GM18909 (cell line): ENCODE results near the gene EFCAB9.
A peak's percentile ranks its signal among the peaks of the same experiment; 100 is the strongest.
"Not testable (repeated sequence)": the region's sequence is repeated elsewhere in the genome, so short reads cannot be mapped to it uniquely, and the experiment has no call there.

Source experiments
- ATAC-seq: cut with Tn5 transposase; IDR thresholded peaks from one replicate; pipeline ENCODE4 v1.9.1; 2021; ENCODE audit warnings: mild to moderate bottlenecking; ENCODE audit not compliant: unreplicated experiment, poor library complexity

EFCAB9 gene

GRCh38 chr5:172187118-172188032 is 6.6 kb upstream of the EFCAB9 start:
- ATAC-seq: peak; percentile 27

- ATAC-seq: peak; percentile 77
Observed at GRCh38 chr5:172188033-172188892, 5.7 kb upstream of the EFCAB9 start, which contains the start of gene STK10. Gene STK10 (minus strand): TSS chr5:172188224. CDS start chr5:172188042, 182 bp downstream.

DNA sequence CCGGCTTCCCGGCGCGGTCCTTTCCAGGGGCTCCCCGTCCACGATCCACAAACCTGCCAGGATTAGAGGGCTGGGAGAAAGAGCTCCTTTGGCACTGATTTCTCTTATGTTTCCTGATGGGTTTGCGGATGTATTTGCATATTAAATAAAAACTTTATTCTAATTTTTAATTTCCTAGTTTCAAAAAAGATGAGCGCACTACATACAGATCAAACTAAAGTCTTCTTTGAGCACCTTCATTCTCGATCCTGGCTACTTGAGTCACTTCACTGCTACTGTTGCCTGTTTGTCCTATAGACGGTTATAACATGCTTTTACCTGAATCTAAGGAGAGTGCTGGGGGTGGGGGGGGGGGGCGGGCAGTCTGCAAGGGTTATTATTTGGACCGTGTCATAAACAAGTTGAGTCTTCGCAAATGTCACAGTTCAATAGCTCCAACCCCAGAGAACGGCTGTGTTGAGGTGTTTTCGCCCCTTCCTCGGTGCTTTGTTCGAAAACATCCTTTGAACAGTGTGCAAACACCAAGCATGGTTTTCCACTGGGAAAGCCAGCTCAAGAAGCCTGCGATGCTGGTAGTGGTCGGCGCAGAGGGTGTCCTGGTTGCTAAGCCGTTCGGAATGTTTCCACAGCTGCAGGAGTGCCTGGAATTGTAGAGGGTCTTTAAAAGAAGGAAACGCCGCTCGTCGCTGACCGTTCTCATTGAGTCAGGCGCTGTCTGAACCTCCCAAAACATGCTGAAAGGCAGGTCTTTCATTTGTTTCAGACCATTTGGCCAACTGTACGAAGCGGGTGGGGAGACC is 4.9 kb upstream of the EFCAB9 start:
- ATAC-seq: no peak

DNA sequence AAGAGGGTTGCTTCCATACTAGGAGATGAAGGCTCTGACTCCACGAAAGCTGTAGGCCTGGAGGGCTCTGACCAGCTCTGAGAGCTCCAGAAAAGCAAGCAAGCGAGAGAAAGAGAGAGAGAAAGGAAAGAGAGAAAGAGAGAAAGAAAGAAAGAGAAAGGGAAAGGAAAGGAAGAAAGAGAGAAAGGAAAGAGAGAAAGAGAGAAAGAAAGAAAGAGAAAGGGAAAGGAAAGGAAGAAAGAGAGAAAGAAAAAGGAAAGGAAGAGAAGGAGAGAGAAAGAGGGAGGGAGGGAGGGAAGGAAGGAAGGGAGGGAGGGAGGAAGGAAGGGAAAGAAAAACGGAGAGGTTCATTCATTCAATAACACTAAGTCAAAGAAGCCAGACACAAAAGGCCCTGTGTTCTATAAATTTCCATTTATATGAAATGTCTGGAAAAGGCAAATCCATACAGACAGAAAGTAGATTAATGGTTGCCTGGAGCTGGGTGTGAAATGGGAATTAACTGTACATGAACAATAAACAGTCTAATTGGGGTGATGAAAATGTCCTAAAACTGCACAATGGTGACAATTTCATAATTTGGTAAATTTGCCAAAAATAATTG is 4.2 kb upstream of the EFCAB9 start:
- ATAC-seq: no peak

DNA sequence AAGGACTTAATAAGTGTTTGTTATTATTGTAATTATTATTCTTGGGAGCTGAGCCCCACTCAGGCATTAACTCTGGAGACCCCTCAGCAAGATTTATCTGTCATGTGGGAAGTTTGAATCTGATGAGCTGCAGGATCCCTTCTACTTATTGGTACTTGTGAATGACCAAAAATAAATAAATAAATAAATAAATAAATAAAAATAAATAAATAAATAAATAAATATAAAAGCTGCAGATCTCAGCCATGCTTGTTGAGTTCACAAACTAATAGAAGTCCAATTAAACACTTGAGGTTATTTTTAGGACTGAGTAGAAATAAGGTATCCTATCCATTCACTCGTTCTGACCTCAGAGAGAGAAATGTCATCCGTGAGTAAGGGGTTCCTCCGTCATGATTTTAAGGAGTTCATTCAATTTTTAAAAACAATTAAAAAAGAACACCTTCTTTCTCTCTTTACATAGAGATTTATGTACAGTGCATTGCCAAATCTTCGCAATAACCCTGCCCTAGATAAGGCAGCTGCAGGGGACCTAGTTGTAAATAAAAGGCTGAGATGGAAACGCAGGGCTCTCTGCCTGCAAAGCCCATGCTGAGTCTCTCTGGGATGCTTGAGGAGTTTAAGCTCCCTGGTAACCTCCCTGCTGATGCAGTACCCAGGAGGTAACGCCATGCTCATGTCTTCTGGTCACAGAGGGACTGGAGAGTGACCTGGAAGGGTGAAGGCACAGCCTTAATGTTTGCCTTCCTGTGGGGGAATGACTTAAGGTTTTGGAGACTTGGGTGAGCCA is 1.2 kb downstream of the EFCAB9 start:
- ATAC-seq: no peak

DNA sequence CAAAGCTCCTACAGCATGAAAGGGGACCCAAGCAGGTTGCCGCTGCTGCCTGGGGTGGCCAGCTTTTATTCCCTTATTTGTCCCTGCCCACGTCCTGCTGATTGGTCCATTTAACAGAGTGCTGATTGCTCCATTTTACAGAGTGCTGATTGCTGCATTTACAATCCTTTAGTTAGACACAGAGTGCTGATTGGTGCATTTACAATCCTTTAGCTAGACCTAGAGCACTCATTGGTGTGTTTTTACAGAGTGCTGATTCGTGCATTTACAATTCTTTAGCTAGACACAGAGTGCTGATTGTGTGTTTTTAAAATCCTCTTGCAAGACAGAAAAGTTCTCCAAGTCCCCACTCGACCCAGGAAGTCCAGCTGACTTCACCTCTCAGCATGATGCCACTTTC is 3.8 kb downstream of the EFCAB9 start:
- ATAC-seq: not testable (repeated sequence)

- ATAC-seq: no peak
Observed at GRCh38 chr5:172199446-172199845, 5.5 kb downstream of the EFCAB9 start.

GRCh38 chr5:172200476-172200875 is 6.5 kb downstream of the EFCAB9 start:
- no peak for ATAC-seq

DNA sequence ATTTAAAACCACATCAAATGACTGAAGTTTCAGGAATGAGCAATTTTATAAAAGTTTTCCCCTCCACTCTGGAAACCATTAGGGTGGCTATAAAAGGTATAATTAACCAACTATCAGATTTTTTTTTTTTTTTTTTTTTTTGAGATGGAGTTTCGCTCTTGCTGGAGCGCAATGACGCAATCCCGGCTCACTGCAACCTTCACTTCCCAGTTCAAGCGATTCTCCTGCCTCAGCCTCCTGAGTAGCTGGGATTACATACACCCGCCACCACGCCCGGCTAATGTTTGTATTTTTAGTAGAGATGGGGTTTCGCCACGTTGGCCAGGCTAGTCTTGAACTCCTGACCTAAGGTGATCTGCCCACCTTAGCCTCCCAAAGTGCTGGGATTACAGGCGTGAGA is 12.0 kb downstream of the EFCAB9 start:
- ATAC-seq: not testable (repeated sequence)

- no peak for ATAC-seq
Observed at GRCh38 chr5:172207511-172207910, 13.5 kb downstream of the EFCAB9 start.

GRCh38 chr5:172209714-172210113 is 15.7 kb downstream of the EFCAB9 start:
- no peak for ATAC-seq

GRCh38 chr5:172211676-172212075 is 17.7 kb downstream of the EFCAB9 start:
- no peak for ATAC-seq

- ATAC-seq: no peak
Observed at GRCh38 chr5:172213126-172213525, 19.2 kb downstream of the EFCAB9 start.

DNA sequence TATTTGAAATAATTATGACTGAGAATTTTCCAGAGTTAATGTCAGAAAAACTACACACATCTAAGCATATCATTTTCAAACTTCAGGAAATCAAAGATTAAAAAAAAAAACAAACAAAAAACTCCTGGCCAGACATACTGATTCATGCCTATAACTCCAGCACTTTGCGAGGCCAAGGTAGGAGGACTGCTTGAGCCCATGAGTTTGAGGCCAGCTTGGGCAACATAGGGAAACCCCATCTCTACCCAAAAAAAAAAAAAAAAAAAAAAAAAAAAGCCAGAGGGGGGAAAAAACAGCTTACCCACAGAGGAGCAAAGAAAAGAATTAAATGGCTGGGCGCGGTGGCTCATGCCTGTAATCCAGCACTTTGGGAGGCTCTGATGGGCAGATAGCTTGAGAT is 22.4 kb downstream of the EFCAB9 start:
- no peak for ATAC-seq

GRCh38 chr5:172219296-172219695 is 25.3 kb downstream of the EFCAB9 start:
- ATAC-seq: no peak

DNA sequence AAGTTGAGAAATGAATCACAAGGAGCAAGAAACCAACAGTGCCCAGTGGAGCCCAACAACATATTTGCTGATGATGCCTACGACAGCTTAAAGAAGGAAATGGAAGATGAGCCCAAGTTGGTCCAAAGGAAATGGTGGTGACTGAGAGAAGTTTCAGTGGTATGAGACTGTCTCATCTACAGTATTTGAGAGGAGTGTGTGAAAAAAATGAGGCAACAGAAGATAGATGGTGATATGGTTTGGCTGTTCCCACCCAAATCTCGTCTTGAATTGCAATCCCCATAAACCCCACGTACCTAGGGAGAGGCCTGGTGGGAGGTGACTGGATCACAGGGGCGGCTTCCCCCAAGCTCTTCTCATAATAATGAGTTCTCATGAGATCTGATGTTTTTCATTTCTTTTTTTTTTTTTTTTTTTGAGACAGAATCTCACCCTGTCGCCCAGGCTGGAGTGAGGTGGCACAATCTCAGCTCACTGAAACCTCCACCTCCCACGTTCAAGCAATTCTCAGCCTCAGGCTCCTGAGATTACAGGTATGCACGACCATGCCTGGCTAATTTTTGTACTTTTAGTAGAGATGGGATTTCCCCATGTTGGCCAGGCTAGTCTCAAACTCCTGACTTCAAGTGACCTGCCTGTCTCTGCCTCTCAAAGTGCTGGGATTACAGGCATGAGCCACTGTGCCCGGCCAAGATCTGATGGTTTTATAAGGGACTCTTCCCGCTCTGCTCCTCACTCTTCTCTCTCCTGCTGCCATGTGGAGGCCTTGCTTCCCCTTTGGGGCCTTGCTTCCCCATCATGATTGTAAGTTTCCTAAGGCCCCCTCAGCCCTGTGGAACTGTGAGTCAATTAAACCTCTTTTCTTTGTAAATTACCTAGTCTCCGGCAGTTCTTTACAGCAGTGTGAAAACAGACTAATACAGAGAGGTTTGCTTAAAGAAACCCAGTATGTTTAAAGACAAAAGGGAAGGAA is 30.2 kb downstream of the EFCAB9 start:
- peak; percentile 86 for ATAC-seq

- no peak for ATAC-seq
Observed at GRCh38 chr5:172224996-172225395, 31.0 kb downstream of the EFCAB9 start.

DNA sequence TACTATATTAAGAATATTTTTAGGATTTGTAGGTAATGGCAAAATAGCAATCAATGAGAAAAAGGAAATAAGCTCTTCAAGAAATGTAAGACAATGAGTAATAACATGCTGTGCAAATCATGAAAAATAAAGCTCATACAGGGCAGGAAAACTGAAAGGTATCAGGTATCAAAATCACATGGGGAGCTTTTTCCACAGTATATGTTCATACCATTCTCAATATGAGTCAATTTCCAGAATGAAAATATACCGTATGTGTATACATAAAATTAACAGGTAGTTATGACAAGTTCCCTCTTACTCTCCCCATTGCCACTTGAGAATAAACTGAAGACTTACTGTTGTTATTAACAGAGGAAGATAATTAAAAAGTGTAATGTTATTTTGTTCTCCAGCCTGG is 35.9 kb downstream of the EFCAB9 start:
- ATAC-seq: no peak
